ENCODE results near the gene MCF2L. TPM values are rescaled to one million over a fixed set of nuclear protein-coding genes. Genes with fewer than 3 reads are reported as not detected.

The MCF2L gene
- total RNA-seq, 1 experiment from 2014 or later: 9.5 TPM

- BruUV-seq (replicated peaks): no TSS peak
- CTCF ChIA-PET: no interaction called here
Measured at GRCh38 chr13:113052971-113053370, 84.0 kb downstream of the MCF2L start.

GRCh38 chr13:113053376-113053775 lies 84.4 kb downstream of the MCF2L start:
- POLR2A ChIA-PET (ENCODE audit: low non-redundant PET): no interaction called here
- Histone ChIP-seq H3K4me3 (ENCODE audit: low read depth, low read length, poor library complexity, severe bottlenecking) (no peak overlapping the region), H3K9me3 (ENCODE audit: low read depth, low read length, poor library complexity, severe bottlenecking) (peaks cover 5% of the 10 kb centered on the region), H3K27me3 (replicated peaks; ENCODE audit: insufficient read depth, low read depth, low read length, poor library complexity) (peaks cover 55% of the 10 kb centered on the region), H3K36me3 (ENCODE audit: insufficient read depth, low read length, poor library complexity, severe bottlenecking) (no peaks in the 10 kb centered on the region), H3K4me1 (ENCODE audit: insufficient read depth, low read length, poor library complexity, severe bottlenecking) (no peaks in the 10 kb centered on the region), H3K27ac (ENCODE audit: low read depth, low read length, poor library complexity, severe bottlenecking) (no peak overlapping the region)
- intact Hi-C loops (cut with micrococcal nuclease; ENCODE audit: unreplicated experiment): no loop called here
- no TSS peak for BruUV-seq (replicated peaks)
- no peak for DNase-seq (ENCODE audit: low spot score)
- CTCF ChIA-PET: no interaction called here
- TF ChIP-seq CTCF (conservative IDR thresholded peaks at IDR 0.05; ENCODE audit: low read depth, low read length) (no peak), EZH2 (IDR thresholded peaks at IDR 0.05; ENCODE audit: borderline replicate concordance, low read depth, low read length, poor library complexity, severe bottlenecking) (peak; percentile 37)

More at GRCh38 chr13:113052971-113053370, 84.0 kb downstream of the MCF2L start:
- POLR2A ChIA-PET (ENCODE audit: low non-redundant PET): no interaction called here
- TF ChIP-seq CTCF (conservative IDR thresholded peaks at IDR 0.05; ENCODE audit: low read depth, low read length): no peak
- no peak for TF ChIP-seq EZH2 (IDR thresholded peaks at IDR 0.05; ENCODE audit: borderline replicate concordance, low read depth, low read length, poor library complexity, severe bottlenecking)
- H3K9me3 ChIP-seq (ENCODE audit: low read depth, low read length, poor library complexity, severe bottlenecking): peaks cover 5% of the 10 kb centered on the region
- no peak overlapping the region for H3K27ac ChIP-seq (ENCODE audit: low read depth, low read length, poor library complexity, severe bottlenecking)
- peaks cover 55% of the 10 kb centered on the region for H3K27me3 ChIP-seq (replicated peaks; ENCODE audit: insufficient read depth, low read depth, low read length, poor library complexity)
- intact Hi-C loops (cut with micrococcal nuclease; ENCODE audit: unreplicated experiment): no loop called here
- no peak for DNase-seq (ENCODE audit: low spot score)
- no peaks in the 10 kb centered on the region for H3K4me1 ChIP-seq (ENCODE audit: insufficient read depth, low read length, poor library complexity, severe bottlenecking)
- H3K4me3 ChIP-seq (ENCODE audit: low read depth, low read length, poor library complexity, severe bottlenecking): no peak overlapping the region
- H3K36me3 ChIP-seq (ENCODE audit: insufficient read depth, low read length, poor library complexity, severe bottlenecking): no peaks in the 10 kb centered on the region

GRCh38 chr13:113053801-113054604 lies 85.0 kb downstream of the MCF2L start:
- BruUV-seq (replicated peaks): no TSS peak
- TF ChIP-seq EZH2 (IDR thresholded peaks at IDR 0.05; ENCODE audit: borderline replicate concordance, low read depth, low read length, poor library complexity, severe bottlenecking) (peak; percentile 24), CTCF (conservative IDR thresholded peaks at IDR 0.05; ENCODE audit: low read depth, low read length) (no peak)
- Histone ChIP-seq H3K27ac (ENCODE audit: low read depth, low read length, poor library complexity, severe bottlenecking) (no peak overlapping the region), H3K4me3 (ENCODE audit: low read depth, low read length, poor library complexity, severe bottlenecking) (no peak overlapping the region), H3K9me3 (ENCODE audit: low read depth, low read length, poor library complexity, severe bottlenecking) (peaks cover 5% of the 10 kb centered on the region), H3K36me3 (ENCODE audit: insufficient read depth, low read length, poor library complexity, severe bottlenecking) (no peaks in the 10 kb centered on the region), H3K27me3 (replicated peaks; ENCODE audit: insufficient read depth, low read depth, low read length, poor library complexity) (peaks cover 55% of the 10 kb centered on the region), H3K4me1 (ENCODE audit: insufficient read depth, low read length, poor library complexity, severe bottlenecking) (no peaks in the 10 kb centered on the region)
- no peak for DNase-seq (ENCODE audit: low spot score)
- ChIA-PET POLR2A (ENCODE audit: low non-redundant PET) (no interaction called here), CTCF (no interaction called here)
- intact Hi-C loops (cut with micrococcal nuclease; ENCODE audit: unreplicated experiment): no loop called here
